ENCODE measurements around the gene FAM20B. TPM values are rescaled to one million over a fixed set of nuclear protein-coding genes. Genes with fewer than 3 reads are reported as not detected.

FAM20B gene
- total and polyA plus RNA-seq, 2 of the 8 experiments (the other 6 are each of a cell fraction or from before 2014, with no cell fraction given): 8.3 to 36.6 TPM

GRCh38 chr1:178999061-178999460 lies 26.6 kb upstream of the FAM20B start:
- Histone ChIP-seq H2AFZ (ENCODE audit: low read length) (peak overlapping the region; percentile 63; the same call in 1 of the 2 replicates), H2BK120ac (replicated peaks; ENCODE audit: low read depth, low read length) (no peak overlapping the region), H3K9ac (replicated peaks in 1 of 4; ENCODE audit: extremely low read depth in 1 of 4, low read depth in 3 of 4, low read length in 3 of 4) (no peak overlapping the region), H3K18ac (ENCODE audit: extremely low read depth, low read length) (no peak overlapping the region; the same call in 1 of the 2 replicates), H2BK12ac (ENCODE audit: low read depth, low read length) (no peak overlapping the region), H3K23me2 (ENCODE audit: low read depth, low read length) (no peaks in the 10 kb centered on the region), H2BK20ac (ENCODE audit: low read length) (no peak overlapping the region), H4K20me1 (replicated peaks in 1 of 2; ENCODE audit: control insufficient read depth in 1 of 2, insufficient read depth in 2 of 2, low read length in 2 of 2) (no peaks in the 10 kb centered on the region), H3K4ac (replicated peaks; ENCODE audit: insufficient read length, low read depth, low read length) (no peak overlapping the region), H3K9me3 (ENCODE audit: insufficient read depth in 2 of 2, low read depth in 1 of 2, low read length in 1 of 2) (peaks cover 0 to 9% of the 10 kb centered on the region in 2 experiments; a peak in 2 of 4 replicates), H2BK15ac (ENCODE audit: low read length) (no peak overlapping the region), H3K79me2 (ENCODE audit: control insufficient read depth in 1 of 2, insufficient read depth in 2 of 2, low read length in 2 of 2) (no peaks in the 10 kb centered on the region), H3K4me2 (ENCODE audit: insufficient read depth in 1 of 2, low read depth in 2 of 2, low read length in 2 of 2) (no peak overlapping the region), H3K14ac (ENCODE audit: insufficient read length) (no peak overlapping the region), H4K8ac (ENCODE audit: extremely low read depth, insufficient read depth, low read length) (no peak overlapping the region), H4K5ac (ENCODE audit: insufficient read length, low read depth, low read length) (no peak overlapping the region), H3K56ac (replicated peaks; ENCODE audit: insufficient read length, low read depth, low read length) (no peak overlapping the region), H2AK5ac (ENCODE audit: low read depth, low read length) (no peak overlapping the region), H3K27me3 (replicated peaks in 1 of 4; ENCODE audit: control insufficient read depth in 3 of 4, extremely low read depth in 1 of 4, insufficient read depth in 3 of 4, low read length in 3 of 4) (no peaks in the 10 kb centered on the region), H3K27ac (ENCODE audit: low read depth, low read length) (no peak overlapping the region), H3K79me1 (ENCODE audit: low read depth, low read length) (no peaks in the 10 kb centered on the region), H3K4me3 (ENCODE audit: extremely low read depth in 1 of 4, insufficient read depth in 2 of 4, low read depth in 3 of 4, low read length in 4 of 4) (no peak overlapping the region), H3K4me1 (replicated peaks in 1 of 4; ENCODE audit: control insufficient read depth in 3 of 4, insufficient read depth in 4 of 4, low read length in 3 of 4) (no peaks in the 10 kb centered on the region), H2BK5ac (ENCODE audit: low read depth, low read length) (no peak overlapping the region; the same call in 1 of the 2 replicates), H4K91ac (replicated peaks; ENCODE audit: insufficient read length, low read length) (no peak overlapping the region), H3K23ac (ENCODE audit: insufficient read length) (no peak overlapping the region), H3K36me3 (ENCODE audit: control insufficient read depth in 2 of 4, insufficient read depth in 4 of 4, low read length in 3 of 4) (no peaks in the 10 kb centered on the region)
- FAIRE-seq: no peak
- CTCF ChIA-PET (ENCODE audit: partially characterized antibody): interaction anchor here (1.4 kb wide), 1 partner anchor 224 kb away, joined by 6 read pairs; no protein-coding TSS in a partner anchor
- DNase-seq (ENCODE audit: low read depth in 1 of 2, low spot score in 2 of 2): no peak
- 91% methylated on average over 5 of the region's 5 CpGs; no CpG with 5 or more reads in 1 of the 2 experiments for WGBS, 2 experiments (ENCODE audit: extremely low coverage in 1 of 2, insufficient coverage in 1 of 2, insufficient read length in 1 of 2, insufficient replicate concordance in 2 of 2, low coverage in 1 of 2, low lambda C conversion rate in 2 of 2, missing lambda C conversion rate in 1 of 2)
- POLR2A ChIA-PET (ENCODE audit: partially characterized antibody): no interaction called here
- TF ChIP-seq, protein P1, sequence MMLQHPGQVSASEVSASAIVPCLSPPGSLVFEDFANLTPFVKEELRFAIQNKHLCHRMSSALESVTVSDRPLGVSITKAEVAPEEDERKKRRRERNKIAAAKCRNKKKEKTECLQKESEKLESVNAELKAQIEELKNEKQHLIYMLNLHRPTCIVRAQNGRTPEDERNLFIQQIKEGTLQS (IDR thresholded peaks at IDR 0.05; ENCODE audit: insufficient read depth, low read depth, low read length): no peak
- TF ChIP-seq TAF7 (optimal IDR thresholded peaks at IDR 0.05; ENCODE audit: borderline replicate concordance, low read depth, low read length) (no peak), SIX5 (IDR thresholded peaks at IDR 0.05; ENCODE audit: low read depth, low read length) (no peak)
